K562 (cell line): ENCODE data around the gene MAB21L3. TPM values are rescaled to one million over a fixed set of nuclear protein-coding genes. Genes with fewer than 3 reads are reported as not detected.

ENCODE experiments used
- ATAC-seq: fragments of 200-7000 bp; cut with Tn5 transposase; 3 replicates; pipeline ENCODE4 v1.9.1; 2020; ENCODE audit warnings: moderate library complexity
- BruUV-seq: library from RNA; stranded (reverse); fragments of 400-500 nt; replicated peaks from 2 replicates; lab custom pipeline; 2021; lab: Mats Ljungman, UMichigan
- CTCF ChIA-PET: fragments of 300-600 bp; formaldehyde crosslinking; extraction: SDS; loops from one replicate; lab custom pipeline; 2021; ENCODE audit warnings: low intra/inter-chr PET ratio; lab: Yijun Ruan, JAX
- POLR2A ChIA-PET: fragments of 300-600, 350-650 bp; sonication (Branson Sonifier 250); formaldehyde crosslinking; extraction: SDS; loops from one replicate; lab custom pipeline; 2021; ENCODE audit warnings: antibody characterized with exemption, inconsistent platforms; lab: Yijun Ruan, JAX
- DNase-seq, 4 experiments: peaks; one replicate each; pipeline versions ENCODE4 v3.0.0 to v3.0.0-alpha.2; 2011 to 2018; ENCODE audit warnings: low spot score in 3 of 4, mixed read lengths in 3 of 4; ENCODE audit errors: extremely low read depth in 1 of 4
- FAIRE-seq: peaks from 2 replicates; lab custom pipeline; 2011; peaks lifted over from hg19 to GRCh38; lab: Jason Lieb, UNC
- H2AFZ ChIP-seq: 2 replicates; pipeline ENCODE4 v1.6.0; 2011; ENCODE audit warnings: low read depth, low read length, control low read depth, inconsistent platforms
- H3K27ac ChIP-seq: fragments of 200-600 bp; 3 replicates; pipeline ENCODE4 v1.8.0; 2011; ENCODE audit warnings: low read depth, mild to moderate bottlenecking, control low read depth, inconsistent platforms, low read length, moderate library complexity, mixed read lengths; ENCODE audit errors: extremely low read depth
- H3K27me3 ChIP-seq, 2 experiments: fragments of 300-600 bp in 1 of 2; 2 replicates in 1 of 2; 3 replicates in 1 of 2; pipeline versions ENCODE4 v1.6.0 to v1.8.0; 2011; ENCODE audit warnings: inconsistent platforms in 2 of 2, low read length in 2 of 2, mild to moderate bottlenecking in 1 of 2, mixed read lengths in 1 of 2, moderate library complexity in 1 of 2; ENCODE audit not compliant: control insufficient read depth in 2 of 2, insufficient read depth in 2 of 2
- H3K36me3 ChIP-seq: fragments of 300-600 bp; 3 replicates; pipeline ENCODE4 v1.8.0; 2011; ENCODE audit warnings: mild to moderate bottlenecking, low read length, inconsistent platforms; ENCODE audit not compliant: control insufficient read depth, insufficient read depth
- H3K4me1 ChIP-seq, 2 experiments: fragments of 200-600 bp in 1 of 2; replicated peaks in 1 of 2; 2 replicates in 1 of 2; 3 replicates in 1 of 2; pipeline versions ENCODE4 v1.5.1 to v1.8.0; 2011; ENCODE audit warnings: inconsistent platforms in 2 of 2, low read length in 2 of 2, mild to moderate bottlenecking in 1 of 2, mixed read lengths in 1 of 2, moderate library complexity in 1 of 2; ENCODE audit not compliant: control insufficient read depth in 2 of 2, insufficient read depth in 2 of 2
- H3K4me2 ChIP-seq: 2 replicates; pipeline ENCODE4 v1.6.1; 2011; ENCODE audit warnings: low read length, control low read depth, inconsistent platforms, mixed read lengths; ENCODE audit not compliant: insufficient read depth
- H3K4me3 ChIP-seq: fragments of 200-600 bp; sonication (generic), shearing (Covaris generic); 2 replicates; pipeline ENCODE4 v1.5.1; 2016; ENCODE audit warnings: control low read depth, inconsistent platforms
- H3K79me2 ChIP-seq: fragments of 200-600 bp; 3 replicates; pipeline ENCODE4 v1.8.0; 2011; ENCODE audit warnings: low read length, inconsistent platforms; ENCODE audit not compliant: control insufficient read depth, insufficient read depth
- H3K9ac ChIP-seq, 2 experiments: 2 replicates each; pipeline versions ENCODE4 v1.6.0 to v1.6.1; 2011; ENCODE audit warnings: low read depth in 2 of 2, low read length in 2 of 2, control low read depth in 1 of 2, inconsistent platforms in 1 of 2, mild to moderate bottlenecking in 1 of 2, mixed read lengths in 1 of 2; ENCODE audit not compliant: insufficient read depth in 1 of 2
- H3K9me1 ChIP-seq: one replicate; pipeline ENCODE4 v1.6.0; 2011; ENCODE audit warnings: inconsistent platforms, mild to moderate bottlenecking, low read length, moderate library complexity; ENCODE audit not compliant: control insufficient read depth, insufficient read depth
- H3K9me3 ChIP-seq: replicated peaks from 2 replicates; pipeline ENCODE4 v1.5.1; 2011; ENCODE audit warnings: low read depth, low read length, inconsistent platforms; ENCODE audit not compliant: control insufficient read depth, insufficient read depth
- H4K20me1 ChIP-seq: replicated peaks from 2 replicates; pipeline ENCODE4 v1.6.1; 2011; ENCODE audit warnings: low read length, inconsistent platforms, mixed read lengths; ENCODE audit not compliant: control insufficient read depth, insufficient read depth
- ATF1 ChIP-seq, 2 experiments: fragments of 450-650 bp in 1 of 2; IDR thresholded peaks; 2 replicates each; pipeline ENCODE4 v1.6.1; 2016; ENCODE audit warnings: missing compliant biosample characterization in 1 of 2, missing genetic modification characterization in 1 of 2
- CREM ChIP-seq: IDR thresholded peaks from 2 replicates; pipeline ENCODE4 v1.6.1; 2014; ENCODE audit warnings: antibody characterized with exemption, low read depth
- CTBP1 ChIP-seq: fragments of 450-650 bp; IDR thresholded peaks from 2 replicates; pipeline ENCODE4 v1.6.1; 2016; ENCODE audit warnings: borderline replicate concordance
- CTCF ChIP-seq, 3 experiments: IDR thresholded peaks in 2 of 3; conservative IDR thresholded peaks in 1 of 3; 2 replicates each; pipeline ENCODE4 v1.5.1; 2011 to 2012; ENCODE audit warnings: low read length in 3 of 3, mild to moderate bottlenecking in 3 of 3, control low read depth in 2 of 3, improper control_type of control experiment in 1 of 3, inconsistent platforms in 1 of 3, low read depth in 1 of 3, mixed read lengths in 1 of 3, moderate library complexity in 1 of 3; ENCODE audit not compliant: insufficient read depth in 2 of 3
- CXXC5 ChIP-seq: fragments of 250-450 bp; sonication (Bioruptor Pico); IDR thresholded peaks from 2 replicates; pipeline ENCODE4 v1.8.0; 2022; ENCODE audit warnings: inconsistent platforms, mild to moderate bottlenecking, moderate library complexity
- MAZ ChIP-seq, 2 experiments: fragments of 450-650 bp in 1 of 2; sonication (generic) in 1 of 2; formaldehyde crosslinking; IDR thresholded peaks in 1 of 2; conservative IDR thresholded peaks in 1 of 2; 2 replicates each; pipeline versions ENCODE4 v1.4.0 to v1.5.0; 2020; ENCODE audit warnings: mild to moderate bottlenecking in 1 of 2, missing genetic modification reagents in 1 of 2
- MNT ChIP-seq, 2 experiments: fragments of 450-650 bp; conservative IDR thresholded peaks; 2 replicates each; pipeline ENCODE4 v1.6.1; 2017; ENCODE audit warnings: mild to moderate bottlenecking in 2 of 2, moderate library complexity in 2 of 2
- MYC ChIP-seq, 2 experiments: fragments of 250-450 bp in 1 of 2; sonication (Bioruptor Pico) in 1 of 2; IDR thresholded peaks; 2 replicates each; pipeline versions ENCODE4 v1.5.1 to v1.6.1; 2012 to 2021; ENCODE audit warnings: low read depth in 2 of 2, borderline replicate concordance in 1 of 2, improper control_type of control experiment in 1 of 2, low read length in 1 of 2, mild to moderate bottlenecking in 1 of 2, moderate library complexity in 1 of 2
- NRF1 ChIP-seq, 2 experiments: fragments of 450-650 bp; IDR thresholded peaks in 1 of 2; conservative IDR thresholded peaks in 1 of 2; 2 replicates each; pipeline ENCODE4 v1.6.1; 2014; ENCODE audit warnings: mild to moderate bottlenecking in 2 of 2
- ZBTB1 ChIP-seq: sonication (generic); formaldehyde crosslinking; IDR thresholded peaks from 2 replicates; pipeline ENCODE4 v1.8.1; 2023; ENCODE audit warnings: missing genetic modification reagents, low read depth, mild to moderate bottlenecking, borderline replicate concordance
- ZFX ChIP-seq: sonication (generic); formaldehyde crosslinking; IDR thresholded peaks from 2 replicates; pipeline ENCODE4 v1.8.0; 2022; ENCODE audit warnings: mild to moderate bottlenecking, missing genetic modification reagents, moderate library complexity
- WGBS: fragments of 100-300 bp; shearing (Covaris generic); methylation state at CpG from one replicate; pipeline ENCODE4 v1.1.6; 2016; ENCODE audit warnings: low coverage, mixed read lengths; ENCODE audit not compliant: insufficient coverage; ENCODE audit errors: missing lambda C conversion rate; 5-methylcytosine and 5-hydroxymethylcytosine counted together
- in situ Hi-C: fragments of 300-500 bp; cut with MboI; formaldehyde crosslinking; loops from 4 replicates; pipeline ENCODE4 v1.15.0; 2018; ENCODE audit warnings: inconsistent platforms, mixed read lengths
- intact Hi-C: fragments of 100-400 bp; cut with micrococcal nuclease; formaldehyde crosslinking; loops from 2 replicates; pipeline ENCODE4 v1.14.2; 2022
- polyA plus RNA-seq, 8 experiments: library from polyadenylated mRNA; depleted of rRNA in 4 of 8; stranded (reverse) in 5 of 8; unstranded in 3 of 8; fragments of >200 nt; fragmentation: Nextera tagmentation in 2 of 8; fragmentation: Illumina TruSeq in 1 of 8; extraction: Ambion mirVana in 2 of 8; extraction: Trizol in 1 of 8; gene quantifications; 2 replicates each; pipeline versions ENCODE4 v1.2.1 to v1.2.3, GENCODE V29; 2011 to 2014; ENCODE audit warnings: inconsistent platforms in 1 of 8, missing spikeins in 1 of 8
- total RNA-seq, 7 experiments: library from RNA; depleted of rRNA in 6 of 7; stranded (reverse); fragments of >200 nt in 6 of 7; fragmentation: Illumina TruSeq in 2 of 7; extraction: Trizol in 2 of 7; gene quantifications; 2 replicates each; pipeline versions ENCODE4 v1.2.1 to v1.2.3, GENCODE V29; 2011 to 2021; ENCODE audit warnings: low replicate concordance in 1 of 7

Gene MAB21L3
- total and polyA plus RNA-seq, 9 of the 15 experiments (the other 6 are each of a cell fraction or from before 2014, with no cell fraction given) = not detected

DNA sequence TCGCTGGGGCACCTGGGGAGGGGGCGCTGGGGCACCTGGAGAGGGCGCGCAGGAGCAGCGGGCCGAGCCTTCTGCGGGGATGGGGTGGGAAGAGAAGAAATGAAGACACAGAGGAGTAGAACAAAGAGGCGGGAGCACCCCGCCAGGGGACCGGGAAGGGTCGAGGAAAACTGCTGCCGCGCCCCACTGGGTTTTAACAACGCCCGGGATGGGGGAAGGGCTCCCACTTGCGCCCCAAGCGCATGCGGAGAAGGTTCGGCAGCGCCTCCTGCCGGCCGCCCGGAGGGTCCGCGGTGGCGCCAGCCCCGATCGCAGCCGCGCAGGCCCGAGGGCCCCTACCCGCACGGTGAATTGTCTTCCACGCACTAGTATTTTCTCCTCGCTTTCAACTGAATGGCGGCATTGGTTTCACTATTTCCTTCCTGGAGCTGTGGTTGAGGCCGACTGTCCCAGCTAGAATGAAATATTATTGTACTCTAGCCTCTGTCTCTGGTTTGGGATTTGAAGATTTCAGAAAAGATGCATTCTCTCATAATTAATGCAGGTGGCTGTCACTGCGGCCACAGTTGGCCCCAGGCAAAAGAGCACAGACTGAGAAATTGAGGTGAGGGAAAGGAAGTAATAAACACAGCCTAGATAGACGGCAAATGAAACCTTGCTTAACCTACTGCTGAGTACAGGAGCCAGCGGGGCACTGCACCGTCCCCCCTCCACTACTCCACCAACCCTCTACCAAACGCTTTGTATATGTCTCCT, 57.3 kb downstream of the MAB21L3 start:
- no TSS peak for BruUV-seq
- 10% methylated on average over 38 of the region's 42 CpGs for WGBS
- intact Hi-C loops = no loop called here
- Histone ChIP-seq H3K27me3 (peaks cover 14 to 50% of the 10 kb centered on the region in 2 experiments; a peak in 4 of 5 replicates), H3K9me3 (no peaks in the 10 kb centered on the region), H3K9ac (peak overlapping the region; percentile 45 to 84; a peak in 3 of 4 replicates), H2AFZ (peak overlapping the region; percentile 90), H3K9me1 (no peaks in the 10 kb centered on the region), H3K79me2 (no peaks in the 10 kb centered on the region), H3K4me2 (peak overlapping the region; percentile 73), H3K36me3 (no peaks in the 10 kb centered on the region), H4K20me1 (no peaks in the 10 kb centered on the region), H3K27ac (no peak overlapping the region), H3K4me3 (peak overlapping the region; percentile 44), H3K4me1 (peaks cover 13 to 15% of the 10 kb centered on the region in 2 experiments)
- ChIA-PET CTCF (interaction anchor here (0.7 to 1.3 kb wide), 2 partner anchors 30 to 317 kb away, joined by 4 to 5 read pairs; no protein-coding TSS in a partner anchor), POLR2A (interaction anchor here (0.6 to 1.0 kb wide), 3 partner anchors 9 to 26 kb away, joined by 3 read pairs; no protein-coding TSS in a partner anchor)
- DNase-seq = peak; percentile 85 to 97 (median 94)
- ATAC-seq = peak; percentile 98
- in situ Hi-C loops = no loop called here
- FAIRE-seq = peak; percentile 57
- TF ChIP-seq CXXC5 (CRISPR knock-in tag) (peak; percentile 81), ATF1 (CRISPR knock-in tag; IDR thresholded peaks at IDR 0.05) (no peak), ATF1 (tag; IDR thresholded peaks at IDR 0.05) (peak; percentile 41; the same call in 1 of the 2 replicates), CTBP1 (0 out of 2 replicates have a peak, but pooled peaks have one; percentile 47), MAZ (CRISPR knock-in tag; conservative IDR thresholded peaks at IDR 0.05 in 1 of 2, IDR thresholded peaks at IDR 0.05 in 1 of 2) (peak in 1 of 2 experiments; percentile 80; a peak in 3 of 4 replicates), CREM (peak; percentile 63; the same call in 1 of the 2 replicates), CTCF (IDR thresholded peaks at IDR 0.05 in 2 of 3, conservative IDR thresholded peaks at IDR 0.05 in 1 of 3; ENCODE audit: insufficient read depth in 2 of 3, low read depth in 1 of 3, low read length in 3 of 3) (peak; percentile 96 to 97 (median 96)), ZFX (CRISPR knock-in tag) (peak; percentile 67), MYC (IDR thresholded peaks at IDR 0.05; ENCODE audit: low read depth, low read length) (peak; percentile 87), MYC (CRISPR knock-in tag; IDR thresholded peaks at IDR 0.05; ENCODE audit: borderline replicate concordance, low read depth) (no peak), MNT (conservative IDR thresholded peaks at IDR 0.05) (peak in 1 of 2 experiments; percentile 38; a peak in 1 of 4 replicates), NRF1 (conservative IDR thresholded peaks at IDR 0.05 in 1 of 2, IDR thresholded peaks at IDR 0.05 in 1 of 2) (peak; percentile 89 to 91), ZBTB1 (CRISPR knock-in tag) (no peak)
